Hematopoietic multipotent progenitor cell treated with erythropoietin and hydrocortisone succinate and interleukin-3 and kit ligand, for 6 days (in vitro differentiated cells): ENCODE data around the gene MME.

Experiments
- DNase-seq: peaks from one replicate; pipeline ENCODE4 v3.0.0-alpha.2; 2015

Gene MME

GRCh38 chr3:155153242-155154186 is 73.4 kb downstream of the MME start:
- DNase-seq: no peak

- no peak for DNase-seq
Measured at GRCh38 chr3:155154255-155154654, 74.1 kb downstream of the MME start.

DNA sequence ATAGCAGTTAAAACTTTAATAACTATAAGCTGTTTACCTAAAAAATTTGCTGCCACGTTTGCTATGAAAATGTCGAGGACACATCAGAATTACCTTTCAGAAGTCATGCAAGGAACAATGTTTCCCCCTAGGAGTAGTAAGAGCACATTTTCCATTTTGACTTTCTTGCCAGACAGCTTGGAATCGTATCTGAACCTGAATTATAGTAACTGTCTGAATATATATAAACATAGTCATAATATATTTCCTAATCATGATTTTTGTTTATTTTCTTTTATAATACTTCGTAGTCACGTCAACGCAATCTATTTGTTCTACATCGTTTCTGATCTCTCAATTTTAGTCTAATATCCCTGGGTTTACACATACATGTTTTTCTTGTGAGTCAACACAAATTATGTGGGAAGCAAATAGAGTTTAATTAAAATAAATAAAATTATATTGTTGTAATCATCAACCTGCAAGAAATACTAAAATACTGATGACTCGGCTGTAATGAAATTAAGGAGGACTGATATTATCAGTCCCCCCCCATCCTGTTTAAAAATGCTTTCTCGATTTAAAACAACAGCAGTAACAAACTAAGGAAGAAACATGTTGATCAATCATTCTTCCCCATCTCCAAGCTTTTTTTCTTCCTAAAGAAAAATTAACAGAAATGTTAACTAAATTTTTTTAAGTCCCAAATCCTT is 78.4 kb downstream of the MME start:
- DNase-seq: no peak

DNA sequence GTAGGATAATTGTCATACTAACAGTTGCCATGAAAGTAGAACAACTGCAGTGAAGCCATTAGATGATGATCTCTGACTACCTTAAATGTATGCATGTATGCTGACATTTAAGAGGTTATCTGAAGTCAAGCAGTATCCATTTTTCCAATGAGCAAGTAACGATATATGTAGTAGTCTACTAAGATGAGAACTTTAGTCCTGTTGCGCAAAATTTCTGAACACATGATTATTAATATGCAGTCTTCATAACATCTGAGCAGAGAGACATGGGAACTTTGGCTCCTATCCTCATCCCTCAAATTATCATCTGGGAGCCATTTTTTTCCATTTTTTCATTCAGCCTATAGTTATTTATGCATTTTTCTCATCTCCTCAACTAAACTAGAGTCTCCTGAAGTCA is 79.2 kb downstream of the MME start:
- no peak for DNase-seq

DNA sequence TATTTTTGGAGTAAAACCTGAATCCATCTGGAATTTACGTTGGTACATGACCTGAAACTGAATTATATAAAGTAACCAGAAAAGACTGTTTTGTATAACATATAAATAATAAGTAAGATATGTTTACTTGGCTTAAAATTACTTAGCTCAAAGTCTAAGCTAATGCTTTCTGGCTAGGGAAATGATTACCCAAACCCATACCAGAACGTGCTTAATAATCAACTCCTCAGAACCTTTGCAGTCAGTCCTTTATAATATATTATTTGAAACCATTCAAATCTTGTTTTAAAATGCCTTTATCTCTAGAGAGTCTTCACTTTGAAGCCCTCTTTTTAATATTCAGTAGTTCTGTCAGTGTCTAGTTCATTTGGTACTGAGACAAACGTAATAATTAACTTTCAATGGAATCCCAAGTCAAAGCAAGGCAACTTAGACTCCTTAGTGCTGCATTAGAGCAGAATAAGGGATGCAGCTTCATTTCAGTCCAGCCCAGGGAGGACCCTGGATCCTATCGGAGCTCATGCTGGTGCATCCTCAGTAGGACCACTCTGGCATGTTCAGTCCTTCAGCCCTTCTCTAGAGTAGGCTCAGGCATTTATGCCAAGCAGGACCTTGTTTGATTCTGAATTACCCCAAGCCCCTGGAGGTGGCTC is 81.6 kb downstream of the MME start:
- DNase-seq: no peak

DNA sequence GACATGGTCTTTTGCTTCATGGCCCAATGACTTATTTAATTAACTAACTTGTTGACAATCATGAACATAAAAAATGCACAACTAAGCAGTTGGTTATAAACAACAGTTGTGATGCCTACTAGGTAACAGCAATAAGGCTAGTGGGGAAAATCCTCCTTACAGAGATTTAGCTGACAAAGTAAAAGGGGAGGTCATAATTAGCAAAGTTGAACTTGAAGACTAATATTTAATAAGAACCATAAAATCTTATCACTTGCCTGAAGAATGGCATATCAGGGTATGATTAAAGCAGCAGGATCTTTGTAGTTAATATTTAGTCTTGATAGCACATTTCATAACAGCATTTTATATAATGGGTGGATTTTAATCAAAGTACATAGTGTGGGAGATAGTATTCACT is 84.2 kb downstream of the MME start:
- no peak for DNase-seq

DNA sequence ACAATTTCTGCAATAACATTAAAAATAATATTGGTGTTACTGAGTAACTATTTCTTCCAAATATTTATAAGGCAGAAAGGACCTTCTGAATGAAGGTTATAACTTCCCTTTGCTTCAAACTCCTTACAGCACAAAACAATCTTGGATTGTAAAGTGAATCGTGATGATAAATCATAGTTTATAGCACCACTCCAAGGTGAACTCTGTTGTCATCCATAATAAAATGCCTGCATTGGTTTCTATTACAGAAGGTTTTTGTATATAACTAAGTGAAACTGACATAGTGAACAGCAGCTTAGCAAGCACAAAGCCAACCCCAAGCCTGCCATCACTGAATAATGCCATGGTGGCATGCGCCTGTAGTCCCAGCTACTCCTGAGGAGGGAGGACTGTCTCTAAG is 86.3 kb downstream of the MME start:
- no peak for DNase-seq

- DNase-seq: no peak
Measured at GRCh38 chr3:155169197-155169596, 89.1 kb downstream of the MME start.

- no peak for DNase-seq
Measured at GRCh38 chr3:155173771-155174170, 93.7 kb downstream of the MME start.

GRCh38 chr3:155178810-155179436 is 98.8 kb downstream of the MME start:
- no peak for DNase-seq

- DNase-seq: peak; percentile 71
Measured at GRCh38 chr3:155179437-155179827, 99.3 kb downstream of the MME start.

DNA sequence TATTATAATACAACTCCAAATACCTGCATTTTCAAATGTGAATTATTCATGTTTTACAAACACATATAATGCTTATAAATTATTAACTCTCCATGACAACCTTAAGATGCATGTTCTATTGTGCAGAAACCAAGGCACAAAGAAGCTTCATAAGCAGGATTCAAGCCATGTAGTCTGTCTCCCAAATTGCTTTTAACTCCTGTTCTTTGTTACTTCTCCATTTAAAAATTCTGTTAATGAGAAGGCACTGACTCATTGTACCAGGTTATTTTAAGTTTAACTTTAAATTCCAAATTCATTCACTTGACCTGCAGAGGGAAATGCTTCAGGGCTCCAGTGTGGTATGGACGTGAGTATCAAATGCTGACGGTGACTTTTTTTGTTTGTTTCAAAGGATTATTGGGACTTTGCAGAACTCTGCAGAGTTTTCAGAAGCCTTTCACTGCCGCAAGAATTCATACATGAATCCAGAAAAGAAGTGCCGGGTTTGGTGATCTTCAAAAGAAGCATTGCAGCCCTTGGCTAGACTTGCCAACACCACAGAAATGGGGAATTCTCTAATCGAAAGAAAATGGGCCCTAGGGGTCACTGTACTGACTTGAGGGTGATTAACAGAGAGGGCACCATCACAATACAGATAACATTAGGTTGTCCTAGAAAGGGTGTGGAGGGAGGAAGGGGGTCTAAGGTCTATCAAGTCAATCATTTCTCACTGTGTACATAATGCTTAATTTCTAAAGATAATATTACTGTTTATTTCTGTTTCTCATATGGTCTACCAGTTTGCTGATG is 100.0 kb downstream of the MME start:
- DNase-seq: peak; percentile 10

GRCh38 chr3:155182467-155182866 is 102.3 kb downstream of the MME start:
- DNase-seq: no peak

DNA sequence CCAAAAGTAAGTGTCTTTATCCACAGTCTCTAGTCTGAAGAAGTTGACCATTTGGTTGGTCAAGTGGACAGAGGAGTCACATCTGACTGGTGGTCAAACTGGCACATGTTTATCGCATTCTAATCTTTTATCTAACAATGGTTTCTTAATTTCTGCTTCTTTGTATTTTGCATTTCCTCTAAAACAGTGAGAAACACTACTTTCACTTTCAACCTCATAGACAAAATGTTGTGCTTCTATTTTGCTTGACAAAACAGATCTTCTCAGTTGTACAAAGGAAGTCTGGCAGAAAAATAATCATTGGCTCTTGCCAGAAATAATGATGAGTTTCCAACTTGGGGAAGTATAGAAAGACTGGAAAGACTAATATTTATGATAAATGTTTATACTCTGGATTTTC is 103.9 kb downstream of the MME start:
- DNase-seq: peak; percentile 37

GRCh38 chr3:155185631-155186071 is 105.5 kb downstream of the MME start:
- DNase-seq: no peak

- no peak for DNase-seq
Measured at GRCh38 chr3:155188031-155188430, 107.9 kb downstream of the MME start.

DNA sequence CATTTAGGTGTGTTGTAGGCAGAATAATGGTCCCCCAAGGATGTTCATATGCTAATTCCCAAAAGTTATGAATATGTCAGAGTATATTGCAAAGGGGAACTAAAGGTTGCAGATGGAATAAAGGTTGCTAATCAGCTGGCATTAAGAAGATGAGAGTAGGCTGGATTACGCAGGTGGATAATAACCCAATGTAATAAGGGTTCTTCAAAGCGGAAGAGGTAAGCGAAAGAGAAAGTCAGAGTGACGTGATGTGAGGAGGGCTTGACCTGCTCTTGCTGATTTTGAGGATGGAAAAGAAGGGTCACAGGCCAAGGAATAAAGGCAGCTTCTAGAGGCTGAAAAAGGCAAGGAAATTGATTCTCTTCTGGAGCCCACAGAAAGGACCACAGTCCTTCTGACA is 109.4 kb downstream of the MME start:
- no peak for DNase-seq

DNA sequence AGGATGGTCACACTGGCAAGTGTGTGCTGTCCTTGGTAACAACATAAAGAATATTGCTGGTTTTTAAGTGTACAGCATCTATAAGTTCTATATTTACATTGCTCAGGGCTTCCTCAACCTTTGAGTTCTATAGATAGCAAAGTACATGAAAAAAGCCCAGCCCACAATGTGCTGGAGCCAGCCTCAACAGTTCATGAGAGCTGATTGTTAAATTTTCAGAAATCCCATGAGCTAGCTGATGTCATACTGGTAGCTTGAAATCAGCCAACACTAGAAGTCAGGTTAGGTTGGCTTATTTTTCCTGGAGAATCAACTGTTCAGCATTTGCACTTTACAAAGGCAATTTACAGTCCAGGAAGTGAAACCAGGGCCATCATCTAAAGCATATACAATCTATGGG is 110.6 kb downstream of the MME start:
- no peak for DNase-seq

DNA sequence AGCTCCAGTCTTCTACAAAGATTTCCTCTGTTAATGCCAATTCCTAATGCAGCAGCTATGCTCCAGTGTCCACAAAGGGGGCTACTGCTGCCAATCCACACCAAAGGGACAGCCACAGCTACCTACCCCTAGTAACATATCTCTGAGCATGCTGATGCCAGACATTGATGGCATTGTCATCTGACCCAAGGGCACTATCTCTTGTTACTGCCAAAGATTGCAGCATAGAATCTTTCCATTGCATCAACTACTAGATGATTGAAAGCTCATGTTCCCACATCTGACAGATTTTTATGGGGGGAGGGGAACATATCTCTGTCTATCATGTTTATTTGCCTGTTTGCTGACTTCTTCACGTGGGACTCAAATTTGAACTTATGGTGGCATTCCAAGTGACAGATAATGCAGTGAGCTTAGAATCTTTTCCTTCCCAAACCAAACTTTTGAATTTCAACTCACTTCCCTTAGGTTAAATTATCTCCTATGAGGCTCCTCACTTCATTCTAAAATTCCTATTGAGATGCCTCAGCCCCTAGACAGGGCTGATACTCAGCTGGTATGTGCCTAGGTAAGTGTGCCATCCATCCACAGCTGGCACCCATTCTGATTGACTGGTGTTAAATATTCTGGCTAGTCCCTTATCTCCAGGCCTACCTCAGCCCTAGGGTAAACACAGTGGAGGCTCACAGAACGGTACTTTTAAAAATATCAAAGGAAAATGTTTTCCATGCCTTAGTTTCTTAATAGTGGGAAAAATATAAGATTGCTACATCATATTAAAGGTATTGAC is 113.0 kb downstream of the MME start:
- DNase-seq: no peak

- DNase-seq: no peak
Measured at GRCh38 chr3:155193868-155194267, 113.7 kb downstream of the MME start.
